Body of pancreas (tissue), 4 donors: ENCODE data around the gene ABCA13.

ENCODE experiments used
- POLR2A ChIP-seq, 3 donors: fragments of 450-650 bp; IDR thresholded peaks; one replicate each; pipeline ENCODE4 v1.6.1; 2016; ENCODE audit warnings: antibody characterized with exemption in 3 of 3, mild to moderate bottlenecking in 2 of 3
- TF ChIP-seq, protein P1 (sequence below), 7 experiments: fragments of 450-650 bp in 4 of 7; fragments of 200-600 bp in 3 of 7; sonication (generic) in 3 of 7; IDR thresholded peaks; one replicate each; pipeline ENCODE4 v1.5.1; 2016 to 2019; ENCODE audit warnings: antibody characterized with exemption in 7 of 7

DNA sequence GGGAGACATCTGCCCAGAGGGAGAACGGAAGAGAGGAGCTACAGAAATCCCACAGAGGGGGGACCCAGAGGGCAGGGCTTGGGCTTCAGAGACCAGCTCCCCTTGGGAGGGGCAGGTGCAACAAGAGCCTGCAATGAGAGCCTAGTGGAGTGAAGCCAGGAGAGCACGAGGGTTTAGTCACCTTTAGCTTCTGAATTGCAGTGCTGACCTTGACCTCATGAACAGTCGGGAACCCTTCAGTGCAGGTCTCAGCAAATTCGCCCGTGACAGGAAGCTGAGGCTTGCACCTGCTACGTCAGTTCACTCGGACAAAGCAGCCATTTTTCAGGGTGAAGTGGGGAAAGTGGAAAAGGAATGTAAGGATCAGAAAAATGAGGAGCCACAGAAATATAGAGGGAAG lies 446.2 kb downstream of the ABCA13 start:
- TF ChIP-seq, protein P1, sequence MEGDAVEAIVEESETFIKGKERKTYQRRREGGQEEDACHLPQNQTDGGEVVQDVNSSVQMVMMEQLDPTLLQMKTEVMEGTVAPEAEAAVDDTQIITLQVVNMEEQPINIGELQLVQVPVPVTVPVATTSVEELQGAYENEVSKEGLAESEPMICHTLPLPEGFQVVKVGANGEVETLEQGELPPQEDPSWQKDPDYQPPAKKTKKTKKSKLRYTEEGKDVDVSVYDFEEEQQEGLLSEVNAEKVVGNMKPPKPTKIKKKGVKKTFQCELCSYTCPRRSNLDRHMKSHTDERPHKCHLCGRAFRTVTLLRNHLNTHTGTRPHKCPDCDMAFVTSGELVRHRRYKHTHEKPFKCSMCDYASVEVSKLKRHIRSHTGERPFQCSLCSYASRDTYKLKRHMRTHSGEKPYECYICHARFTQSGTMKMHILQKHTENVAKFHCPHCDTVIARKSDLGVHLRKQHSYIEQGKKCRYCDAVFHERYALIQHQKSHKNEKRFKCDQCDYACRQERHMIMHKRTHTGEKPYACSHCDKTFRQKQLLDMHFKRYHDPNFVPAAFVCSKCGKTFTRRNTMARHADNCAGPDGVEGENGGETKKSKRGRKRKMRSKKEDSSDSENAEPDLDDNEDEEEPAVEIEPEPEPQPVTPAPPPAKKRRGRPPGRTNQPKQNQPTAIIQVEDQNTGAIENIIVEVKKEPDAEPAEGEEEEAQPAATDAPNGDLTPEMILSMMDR (IDR thresholded peaks at IDR 0.05), result no peak
- TF ChIP-seq POLR2A (IDR thresholded peaks at IDR 0.05), result no peak
